IMR-90 (cell line): ENCODE results near the gene KMT2C. TPM values are rescaled to one million over a fixed set of nuclear protein-coding genes. Genes with fewer than 3 reads are reported as not detected.

ENCODE experiments used
- ATAC-seq: fragments of 200-7000 bp; cut with Tn5 transposase; 2 replicates; pipeline ENCODE4 v1.9.1; 2020; ENCODE audit warnings: low read depth, mild to moderate bottlenecking, moderate library complexity
- BruUV-seq: library from RNA; stranded (reverse); fragments of 400-500 nt; replicated peaks from 2 replicates; lab custom pipeline; 2021; lab: Mats Ljungman, UMichigan
- CTCF ChIA-PET: fragments of 300-600 bp; formaldehyde crosslinking; extraction: SDS; loops from one replicate; lab custom pipeline; 2021; ENCODE audit warnings: antibody characterized with exemption; lab: Yijun Ruan, JAX
- POLR2A ChIA-PET: fragments of 300-600 bp; sonication (Branson Sonifier 250); formaldehyde crosslinking; loops from one replicate; lab custom pipeline; 2022; ENCODE audit warnings: antibody characterized with exemption; ENCODE audit not compliant: unreplicated experiment; lab: Charles Lee
- DNase-seq: peaks from one replicate; pipeline ENCODE4 v3.0.0; 2013
- H2AFZ ChIP-seq: replicated peaks from 2 replicates; pipeline ENCODE3; 2013; ENCODE audit warnings: low read length, mild to moderate bottlenecking; ENCODE audit not compliant: poor library complexity
- H2AK5ac ChIP-seq: 2 replicates; pipeline ENCODE4 v1.6.1; 2013; ENCODE audit warnings: low read depth, low read length, inconsistent platforms
- H2AK9ac ChIP-seq: replicated peaks from 2 replicates; pipeline ENCODE3; 2013; ENCODE audit warnings: mild to moderate bottlenecking, low read depth, low read length, moderate library complexity; ENCODE audit not compliant: poor library complexity
- H2BK120ac ChIP-seq: 2 replicates; pipeline ENCODE4 v1.6.1; 2013; ENCODE audit warnings: low read depth, low read length, inconsistent platforms
- H2BK15ac ChIP-seq: 3 replicates; pipeline ENCODE4 v1.6.1; 2013; ENCODE audit warnings: low read depth, low read length, inconsistent platforms
- H2BK20ac ChIP-seq: 2 replicates; pipeline ENCODE4 v1.6.1; 2013; ENCODE audit warnings: low read depth, mild to moderate bottlenecking, inconsistent platforms, low read length, moderate library complexity
- H2BK5ac ChIP-seq: 2 replicates; pipeline ENCODE4 v1.6.1; 2013; ENCODE audit warnings: mild to moderate bottlenecking, low read depth, low read length, inconsistent platforms; ENCODE audit not compliant: poor library complexity, severe bottlenecking
- H3K14ac ChIP-seq: replicated peaks from 2 replicates; pipeline ENCODE4 v1.6.1; 2013; ENCODE audit warnings: low read depth, low read length, inconsistent platforms
- H3K18ac ChIP-seq: 2 replicates; pipeline ENCODE4 v1.6.1; 2013; ENCODE audit warnings: low read depth, low read length, control low read depth
- H3K23ac ChIP-seq: 2 replicates; pipeline ENCODE4 v1.6.1; 2013; ENCODE audit warnings: low read depth, low read length, inconsistent platforms
- H3K27ac ChIP-seq: 2 replicates; pipeline ENCODE4 v1.5.1; 2013; ENCODE audit warnings: mild to moderate bottlenecking, control low read depth, low read length; ENCODE audit not compliant: insufficient read depth
- H3K27me3 ChIP-seq: 2 replicates; pipeline ENCODE4 v1.6.1; 2013; ENCODE audit warnings: low read length; ENCODE audit not compliant: control insufficient read depth, insufficient read depth
- H3K36me3 ChIP-seq: 2 replicates; pipeline ENCODE4 v1.6.1; 2013; ENCODE audit warnings: low read length, mixed read lengths; ENCODE audit not compliant: control insufficient read depth, insufficient read depth
- H3K4ac ChIP-seq: 2 replicates; pipeline ENCODE4 v1.6.1; 2013; ENCODE audit warnings: low read depth, low read length, inconsistent platforms
- H3K4me1 ChIP-seq: 2 replicates; pipeline ENCODE4 v1.6.1; 2013; ENCODE audit warnings: low read length, mixed read lengths; ENCODE audit not compliant: control insufficient read depth, insufficient read depth
- H3K4me2 ChIP-seq: 2 replicates; pipeline ENCODE4 v1.6.1; 2013; ENCODE audit warnings: low read depth, mild to moderate bottlenecking, control low read depth, low read length, moderate library complexity
- H3K4me3 ChIP-seq: 2 replicates; pipeline ENCODE4 v1.5.1; 2013; ENCODE audit warnings: low read depth, mild to moderate bottlenecking, control low read depth, low read length, moderate library complexity; ENCODE audit not compliant: insufficient read depth
- H3K56ac ChIP-seq: 2 replicates; pipeline ENCODE4 v1.6.1; 2013; ENCODE audit warnings: low read length, inconsistent platforms; ENCODE audit not compliant: insufficient read depth; ENCODE audit errors: extremely low read depth
- H3K79me1 ChIP-seq, 2 experiments: 2 replicates each; pipeline ENCODE4 v1.6.1; 2013; ENCODE audit warnings: low read length in 2 of 2, inconsistent platforms in 1 of 2, low read depth in 1 of 2
- H3K9ac ChIP-seq: 2 replicates; pipeline ENCODE4 v1.6.1; 2013; ENCODE audit warnings: low read depth, low read length, control low read depth
- H3K9me1 ChIP-seq: 2 replicates; pipeline ENCODE4 v1.6.1; 2013; ENCODE audit warnings: low read length, inconsistent platforms; ENCODE audit not compliant: insufficient read depth
- H3K9me3 ChIP-seq: 2 replicates; pipeline ENCODE4 v1.6.1; 2013; ENCODE audit warnings: low read length; ENCODE audit not compliant: control insufficient read depth, insufficient read depth
- H4K20me1 ChIP-seq: 2 replicates; pipeline ENCODE4 v1.6.1; 2013; ENCODE audit warnings: low read length, inconsistent platforms; ENCODE audit not compliant: insufficient read depth
- H4K5ac ChIP-seq: 2 replicates; pipeline ENCODE4 v1.6.1; 2013; ENCODE audit warnings: mild to moderate bottlenecking, low read depth, low read length, control low read depth
- H4K8ac ChIP-seq, 2 experiments: 2 replicates each; pipeline ENCODE4 v1.6.1; 2013; ENCODE audit warnings: low read depth in 2 of 2, low read length in 2 of 2, control low read depth in 1 of 2, inconsistent platforms in 1 of 2
- H4K91ac ChIP-seq: 2 replicates; pipeline ENCODE4 v1.6.1; 2013; ENCODE audit warnings: low read depth, low read length, inconsistent platforms; ENCODE audit not compliant: insufficient read depth
- BHLHE40 ChIP-seq: fragments of 150-350 bp; IDR thresholded peaks from 2 replicates; pipeline ENCODE4 v1.6.1; 2016; ENCODE audit warnings: mild to moderate bottlenecking, low read depth, low read length
- CEBPB ChIP-seq: IDR thresholded peaks from 2 replicates; pipeline ENCODE4 v1.6.1; 2012; ENCODE audit warnings: low read depth, low read length, improper control_type of control experiment
- CHD1 ChIP-seq: IDR thresholded peaks from 2 replicates; pipeline ENCODE4 v1.6.1; 2012; ENCODE audit warnings: low read depth, low read length, improper control_type of control experiment
- FOS ChIP-seq: fragments of 150-350 bp; IDR thresholded peaks from 2 replicates; pipeline ENCODE4 v1.6.1; 2016; ENCODE audit warnings: low read depth, low read length
- MAFK ChIP-seq: IDR thresholded peaks from 2 replicates; pipeline ENCODE4 v1.6.1; 2012; ENCODE audit warnings: low read depth, low read length, improper control_type of control experiment
- MAZ ChIP-seq: IDR thresholded peaks from 2 replicates; pipeline ENCODE4 v1.6.1; 2012; ENCODE audit warnings: low read depth, mild to moderate bottlenecking, low read length, improper control_type of control experiment, moderate library complexity, borderline replicate concordance
- POLR2A ChIP-seq: IDR thresholded peaks from 2 replicates; pipeline ENCODE4 v1.6.1; 2012; ENCODE audit warnings: mild to moderate bottlenecking, low read depth, low read length
- RAD21 ChIP-seq: IDR thresholded peaks from 2 replicates; pipeline ENCODE4 v1.6.1; 2012; ENCODE audit warnings: low read length, improper control_type of control experiment
- RFX5 ChIP-seq: IDR thresholded peaks from 2 replicates; pipeline ENCODE4 v1.8.0; 2012; ENCODE audit warnings: low read depth, mild to moderate bottlenecking, low read length, moderate library complexity
- SMC3 ChIP-seq: fragments of 150-350 bp; IDR thresholded peaks from 2 replicates; pipeline ENCODE4 v1.6.1; 2016; ENCODE audit warnings: low read depth, mild to moderate bottlenecking, antibody characterized with exemption, low read length, moderate library complexity
- WGBS, 2 experiments: methylation state at CpG; one replicate each; pipeline versions ENCODE4 v1.1.5 to v1.1.7; 2013; ENCODE audit warnings: missing lambda C conversion rate in 2 of 2; ENCODE audit not compliant: insufficient read length in 1 of 2; ENCODE audit errors: extremely low coverage in 2 of 2; 5-methylcytosine and 5-hydroxymethylcytosine counted together
- dilution Hi-C: fragments of 300-500 bp; cut with HindIII; formaldehyde crosslinking; loops from one replicate; pipeline ENCODE4 v1.14.3; 2018; ENCODE audit warnings: low sequenced_read_pairs; ENCODE audit not compliant: unreplicated experiment
- in situ Hi-C: fragments of 300-500 bp; cut with MboI; formaldehyde crosslinking; loops from 3 replicates; pipeline ENCODE4 v1.14.3; 2019; ENCODE audit warnings: low sequenced_read_pairs, inconsistent platforms, mixed read lengths
- intact Hi-C: fragments of 100-400 bp; cut with micrococcal nuclease; formaldehyde crosslinking; loops from 2 replicates; pipeline ENCODE4 v1.10.0; 2022
- polyA plus RNA-seq, 3 experiments: library from polyadenylated mRNA; depleted of rRNA; stranded (reverse); fragments of >200 nt; gene quantifications; 2 replicates each; pipeline ENCODE4 v1.2.3, GENCODE V29; 2012; ENCODE audit warnings: low replicate concordance in 1 of 3
- total RNA-seq: library from RNA; depleted of rRNA; stranded (reverse); fragments of >200 nt; gene quantifications from 2 replicates; pipeline ENCODE4 v1.2.3, GENCODE V29; 2012
- TF ChIP-seq, protein P1 (sequence below): fragments of 150-350 bp; IDR thresholded peaks from 2 replicates; pipeline ENCODE4 v1.6.1; 2017; ENCODE audit warnings: mild to moderate bottlenecking, antibody characterized with exemption, low read length, low read depth
- TF ChIP-seq, protein P2 (sequence below): fragments of 150-350 bp; IDR thresholded peaks from 2 replicates; pipeline ENCODE4 v1.6.1; 2016; ENCODE audit warnings: low read depth, mild to moderate bottlenecking, low read length, moderate library complexity, borderline replicate concordance

KMT2C gene
- total and polyA plus RNA-seq, 2 of the 4 experiments (the other 2 are of a cell fraction): 8.0 to 23.3 TPM

DNA sequence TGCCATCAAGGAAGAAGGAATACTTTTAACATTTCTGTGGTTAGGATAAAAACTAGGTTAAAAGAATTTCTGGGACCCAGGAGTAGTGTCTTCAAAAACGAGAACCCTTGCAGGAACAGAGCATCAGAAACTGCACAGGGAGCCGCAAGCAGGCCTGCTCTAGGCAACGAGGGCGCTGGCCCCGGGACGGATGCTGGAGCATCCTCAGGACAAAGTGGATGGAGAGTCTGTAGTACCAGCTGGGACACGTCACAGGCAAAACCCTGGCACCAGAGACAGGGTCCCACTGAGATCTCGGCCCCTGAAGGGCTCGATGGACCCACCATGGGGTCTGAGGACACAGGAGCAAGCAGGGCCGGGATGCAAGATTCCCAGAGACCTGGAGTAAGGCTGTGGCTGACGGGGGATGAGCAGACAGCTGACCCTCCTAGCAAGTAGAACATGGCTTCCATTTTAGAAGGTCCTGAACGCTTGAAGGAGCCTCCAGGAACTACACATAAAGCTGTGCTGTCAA lies 303.8 kb downstream of the KMT2C start:
- Histone ChIP-seq H2BK5ac (no peak overlapping the region), H4K20me1 (0 out of 2 replicates have a peak, but pooled peaks cover 3% of the 10 kb centered on the region), H3K18ac (no peak overlapping the region), H3K23ac (no peak overlapping the region), H2AFZ (no peak overlapping the region), H2BK15ac (no peak overlapping the region), H3K4me3 (no peak overlapping the region), H2BK20ac (no peak overlapping the region), H3K4me2 (no peak overlapping the region), H3K9me3 (no peaks in the 10 kb centered on the region; the same call in 1 of the 2 replicates), H3K79me1 (no peaks in the 10 kb centered on the region; a peak in 1 of 4 replicates), H2AK9ac (no peak overlapping the region), H2AK5ac (no peak overlapping the region), H3K4me1 (no peaks in the 10 kb centered on the region), H4K8ac (no peak overlapping the region), H3K27me3 (no peaks in the 10 kb centered on the region), H3K4ac (no peak overlapping the region), H4K91ac (no peak overlapping the region), H2BK120ac (no peak overlapping the region), H3K27ac (no peak overlapping the region), H3K9me1 (peaks cover 3% of the 10 kb centered on the region; the same call in 1 of the 2 replicates), H3K14ac (no peak overlapping the region), H3K9ac (no peak overlapping the region), H3K36me3 (peaks cover 48% of the 10 kb centered on the region), H4K5ac (no peak overlapping the region), H3K56ac (no peak overlapping the region)
- DNase-seq (no peak), ATAC-seq (no peak)
- 87% methylated on average over 7 of the region's 12 CpGs; no CpG with 5 or more reads in 1 of the 2 experiments for WGBS, 2 experiments
- POLR2A ChIA-PET: no interaction called here
- dilution Hi-C loops: no loop called here
- CTCF ChIA-PET: no interaction called here
- TF ChIP-seq SMC3: no peak
- TF ChIP-seq MAFK: no peak
- TF ChIP-seq, protein P1, sequence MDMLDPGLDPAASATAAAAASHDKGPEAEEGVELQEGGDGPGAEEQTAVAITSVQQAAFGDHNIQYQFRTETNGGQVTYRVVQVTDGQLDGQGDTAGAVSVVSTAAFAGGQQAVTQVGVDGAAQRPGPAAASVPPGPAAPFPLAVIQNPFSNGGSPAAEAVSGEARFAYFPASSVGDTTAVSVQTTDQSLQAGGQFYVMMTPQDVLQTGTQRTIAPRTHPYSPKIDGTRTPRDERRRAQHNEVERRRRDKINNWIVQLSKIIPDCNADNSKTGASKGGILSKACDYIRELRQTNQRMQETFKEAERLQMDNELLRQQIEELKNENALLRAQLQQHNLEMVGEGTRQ: no peak
- TF ChIP-seq MAZ: no peak
- no peak for TF ChIP-seq CHD1
- TF ChIP-seq, protein P2, sequence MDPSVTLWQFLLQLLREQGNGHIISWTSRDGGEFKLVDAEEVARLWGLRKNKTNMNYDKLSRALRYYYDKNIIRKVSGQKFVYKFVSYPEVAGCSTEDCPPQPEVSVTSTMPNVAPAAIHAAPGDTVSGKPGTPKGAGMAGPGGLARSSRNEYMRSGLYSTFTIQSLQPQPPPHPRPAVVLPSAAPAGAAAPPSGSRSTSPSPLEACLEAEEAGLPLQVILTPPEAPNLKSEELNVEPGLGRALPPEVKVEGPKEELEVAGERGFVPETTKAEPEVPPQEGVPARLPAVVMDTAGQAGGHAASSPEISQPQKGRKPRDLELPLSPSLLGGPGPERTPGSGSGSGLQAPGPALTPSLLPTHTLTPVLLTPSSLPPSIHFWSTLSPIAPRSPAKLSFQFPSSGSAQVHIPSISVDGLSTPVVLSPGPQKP: no peak
- TF ChIP-seq CEBPB: no peak
- TF ChIP-seq RFX5: no peak
- TF ChIP-seq FOS: no peak
- TF ChIP-seq RAD21: no peak
- no peak for TF ChIP-seq POLR2A
- no peak for TF ChIP-seq BHLHE40
- intact Hi-C loops: no loop called here
- in situ Hi-C loops: no loop called here
- no TSS peak for BruUV-seq
